ENCODE results near the gene SIL1. TPM values are rescaled to one million over a fixed set of nuclear protein-coding genes. Genes with fewer than 3 reads are reported as not detected.

The SIL1 gene
- total RNA-seq, 1 donor from 2014 or later = 16.1 TPM

GRCh38 chr5:139241139-139241538 lies 43.0 kb upstream of the SIL1 start:
- ChIA-PET CTCF (interaction anchor here (0.5 kb wide), 1 partner anchor 208 kb away, joined by 4 read pairs; no protein-coding TSS in a partner anchor), POLR2A (no interaction called here)
- no peaks in the 10 kb centered on the region for H3K4me1 Mint-ChIP-seq
- intact Hi-C loops (cut with micrococcal nuclease) = no loop called here
- no peak overlapping the region for H3K27ac Mint-ChIP-seq
- H3K9me3 Mint-ChIP-seq = no peaks in the 10 kb centered on the region
- H3K36me3 Mint-ChIP-seq (ENCODE audit: low read depth) = no peaks in the 10 kb centered on the region
- no peak for DNase-seq
- TF ChIP-seq CTCF (IDR thresholded peaks at IDR 0.05) = no peak
- no peak overlapping the region for H3K4me3 Mint-ChIP-seq
- ATAC-seq (ENCODE audit: low read depth) = no peak
- peaks cover 11% of the 10 kb centered on the region for H3K27me3 Mint-ChIP-seq

GRCh38 chr5:139236479-139236878 lies 38.3 kb upstream of the SIL1 start:
- TF ChIP-seq CTCF (IDR thresholded peaks at IDR 0.05) = no peak
- ChIA-PET POLR2A (no interaction called here), CTCF (interaction anchor here (1.0 kb wide), 1 partner anchor 32 kb away, joined by 3 read pairs; no protein-coding TSS in a partner anchor)
- H3K4me3 Mint-ChIP-seq = no peak overlapping the region
- H3K27me3 Mint-ChIP-seq = peaks cover 11% of the 10 kb centered on the region
- H3K4me1 Mint-ChIP-seq = no peaks in the 10 kb centered on the region
- DNase-seq = no peak
- no peak overlapping the region for H3K27ac Mint-ChIP-seq
- no peaks in the 10 kb centered on the region for H3K36me3 Mint-ChIP-seq (ENCODE audit: low read depth)
- ATAC-seq (ENCODE audit: low read depth) = no peak
- H3K9me3 Mint-ChIP-seq = no peaks in the 10 kb centered on the region
- intact Hi-C loops (cut with micrococcal nuclease) = no loop called here

- no peaks in the 10 kb centered on the region for H3K36me3 Mint-ChIP-seq (ENCODE audit: low read depth)
- no peak overlapping the region for H3K27ac Mint-ChIP-seq
- POLR2A ChIA-PET = no interaction called here
- H3K4me3 Mint-ChIP-seq = no peak overlapping the region
- intact Hi-C loops (cut with micrococcal nuclease) = no loop called here
- TF ChIP-seq CTCF (IDR thresholded peaks at IDR 0.05) = no peak
- no peak for ATAC-seq (ENCODE audit: low read depth)
- DNase-seq = no peak
- CTCF ChIA-PET = no interaction called here
- H3K4me1 Mint-ChIP-seq = no peaks in the 10 kb centered on the region
- no peaks in the 10 kb centered on the region for H3K27me3 Mint-ChIP-seq
- H3K9me3 Mint-ChIP-seq = no peaks in the 10 kb centered on the region
These were observed 34.1 kb upstream of the SIL1 start for GRCh38 chr5:139232147-139232724.

- Mint-ChIP-seq H3K36me3 (ENCODE audit: low read depth) (no peaks in the 10 kb centered on the region), H3K4me1 (no peaks in the 10 kb centered on the region), H3K27ac (no peak overlapping the region), H3K27me3 (no peaks in the 10 kb centered on the region), H3K4me3 (no peak overlapping the region), H3K9me3 (no peaks in the 10 kb centered on the region)
- intact Hi-C loops (cut with micrococcal nuclease) = no loop called here
- DNase-seq = no peak
- CTCF ChIA-PET = no interaction called here
- POLR2A ChIA-PET = interaction anchor here (0.7 kb wide), 1 partner anchor 817 kb away, joined by 6 read pairs; no protein-coding TSS in a partner anchor
- no peak for TF ChIP-seq CTCF (IDR thresholded peaks at IDR 0.05)
- ATAC-seq (ENCODE audit: low read depth) = no peak
These were observed 30.1 kb upstream of the SIL1 start for GRCh38 chr5:139228201-139228803.

- POLR2A ChIA-PET = no interaction called here
These were observed 28.0 kb upstream of the SIL1 start for GRCh38 chr5:139226131-139226530.

More at GRCh38 chr5:139226131-139226530, 28.0 kb upstream of the SIL1 start:
- Mint-ChIP-seq H3K4me1 (no peaks in the 10 kb centered on the region), H3K27ac (no peak overlapping the region), H3K36me3 (ENCODE audit: low read depth) (no peaks in the 10 kb centered on the region), H3K4me3 (no peak overlapping the region), H3K27me3 (peaks cover 4% of the 10 kb centered on the region), H3K9me3 (no peaks in the 10 kb centered on the region)
- intact Hi-C loops (cut with micrococcal nuclease) = no loop called here
- no peak for TF ChIP-seq CTCF (IDR thresholded peaks at IDR 0.05)
- CTCF ChIA-PET = no interaction called here
- DNase-seq (no peak), ATAC-seq (ENCODE audit: low read depth) (no peak)
